ENCODE results near the gene HOXC4.

The HOXC4 gene

GRCh38 chr12:54053751-54054741, at the start of gene HOXC4:
TSS of gene HOXC4 (plus strand) at chr12:54053835. CDS start at chr12:54053923, 88 bp downstream.
- peak; percentile 80 for DNase-seq (ENCODE audit: low spot score)

GRCh38 chr12:54004063-54004840, 49.4 kb upstream of the HOXC4 start:
- no peak for DNase-seq (ENCODE audit: low spot score)

- no peak for DNase-seq (ENCODE audit: low spot score)
Measured at GRCh38 chr12:54004841-54005530, 48.6 kb upstream of the HOXC4 start.

- DNase-seq (ENCODE audit: low spot score): no peak
Measured at GRCh38 chr12:54005531-54005852, 48.1 kb upstream of the HOXC4 start.

- DNase-seq (ENCODE audit: low spot score): peak; percentile 67
Measured at GRCh38 chr12:54005853-54006558, 47.6 kb upstream of the HOXC4 start.

GRCh38 chr12:54006559-54007220, 46.9 kb upstream of the HOXC4 start:
- no peak for DNase-seq (ENCODE audit: low spot score)

- no peak for DNase-seq (ENCODE audit: low spot score)
Measured at GRCh38 chr12:54007538-54008259, 45.9 kb upstream of the HOXC4 start.

- DNase-seq (ENCODE audit: low spot score): no peak
Measured at GRCh38 chr12:54008260-54008552, 45.4 kb upstream of the HOXC4 start.

GRCh38 chr12:54009171-54010052, 44.2 kb upstream of the HOXC4 start:
- DNase-seq (ENCODE audit: low spot score): no peak

- DNase-seq (ENCODE audit: low spot score): no peak
Measured at GRCh38 chr12:54010053-54010971, 43.3 kb upstream of the HOXC4 start.

- no peak for DNase-seq (ENCODE audit: low spot score)
Measured at GRCh38 chr12:54010972-54011664, 42.5 kb upstream of the HOXC4 start.

- DNase-seq (ENCODE audit: low spot score): no peak
Measured at GRCh38 chr12:54011665-54012532, 41.7 kb upstream of the HOXC4 start.

- DNase-seq (ENCODE audit: low spot score): no peak
Measured at GRCh38 chr12:54012631-54013409, 40.8 kb upstream of the HOXC4 start.

GRCh38 chr12:54014377-54015017, 39.1 kb upstream of the HOXC4 start:
- DNase-seq (ENCODE audit: low spot score): no peak

- no peak for DNase-seq (ENCODE audit: low spot score)
Measured at GRCh38 chr12:54015018-54015931, 38.4 kb upstream of the HOXC4 start.

Measured in COLO829 (cell line).